ENCODE results near the gene TMEM81.

Gene TMEM81

DNA sequence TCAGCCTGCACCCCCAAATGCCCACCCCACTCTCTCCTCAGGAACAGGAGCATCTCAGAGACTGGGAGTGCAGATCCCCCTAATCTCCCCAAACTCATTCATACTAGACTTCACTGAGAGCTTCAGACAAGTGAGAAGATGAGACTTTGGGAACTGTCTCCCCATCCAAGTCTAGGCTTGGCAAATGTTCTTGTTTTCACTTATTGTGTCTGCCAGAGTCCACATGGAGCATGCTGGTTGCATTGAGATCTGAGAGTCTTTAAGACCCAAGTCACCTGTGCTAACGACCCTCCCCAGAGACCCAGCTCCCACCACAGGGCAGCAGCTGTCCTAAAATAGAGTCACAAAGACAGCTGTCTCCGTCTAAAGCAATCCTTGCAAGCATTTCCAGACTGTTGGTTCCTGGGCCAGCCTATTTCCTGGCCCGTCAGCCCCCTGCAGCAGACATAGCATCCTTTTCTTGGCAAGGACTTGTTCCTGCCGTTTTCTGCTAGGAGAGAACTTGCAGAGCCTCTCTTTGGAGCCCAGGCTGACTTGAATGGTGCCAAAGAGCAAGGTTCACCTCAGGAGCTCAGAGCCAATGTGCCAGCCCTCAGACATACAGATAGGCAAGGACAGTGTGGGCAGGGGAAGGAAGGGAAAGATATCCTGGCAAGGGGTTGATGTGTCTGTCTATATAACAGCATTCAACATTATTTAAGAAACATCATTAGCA, 43.1 kb downstream of the TMEM81 start:
- no peak overlapping the region for H3K27ac ChIP-seq
- DNase-seq (ENCODE audit: low read depth, low spot score) = no peak

DNA sequence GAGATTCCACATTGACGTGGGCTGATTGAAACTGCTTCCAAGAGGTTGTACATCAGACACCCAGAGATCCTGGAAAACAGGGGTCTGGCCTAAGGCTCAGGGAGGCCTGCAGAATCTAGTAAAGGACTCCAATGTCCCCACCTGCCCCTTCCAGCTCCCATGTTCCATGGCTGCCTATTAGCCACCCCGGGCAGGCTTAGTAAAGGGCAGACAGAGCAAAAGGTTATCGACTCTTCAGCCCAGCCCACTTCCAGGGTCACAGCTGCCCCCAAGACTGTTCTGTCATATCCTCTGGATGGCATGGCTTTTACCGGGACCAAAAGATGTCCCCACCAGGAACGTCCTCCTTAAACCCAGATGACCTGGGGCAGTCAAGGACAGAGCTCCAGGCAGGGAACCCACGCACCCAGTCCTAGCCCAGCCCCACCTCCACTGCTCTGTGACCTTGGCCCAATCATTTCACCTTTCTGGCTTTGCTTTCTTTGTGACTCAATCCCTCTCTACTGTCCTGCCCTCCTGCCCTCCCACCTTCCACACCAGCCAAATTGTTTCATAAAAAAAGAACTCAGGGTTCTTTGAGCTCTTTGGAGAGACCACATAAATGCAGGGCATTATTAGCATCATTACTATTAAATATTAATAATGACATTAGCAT, 46.0 kb downstream of the TMEM81 start:
- DNase-seq (ENCODE audit: low read depth, low spot score) = no peak
- H3K27ac ChIP-seq = no peak overlapping the region

DNA sequence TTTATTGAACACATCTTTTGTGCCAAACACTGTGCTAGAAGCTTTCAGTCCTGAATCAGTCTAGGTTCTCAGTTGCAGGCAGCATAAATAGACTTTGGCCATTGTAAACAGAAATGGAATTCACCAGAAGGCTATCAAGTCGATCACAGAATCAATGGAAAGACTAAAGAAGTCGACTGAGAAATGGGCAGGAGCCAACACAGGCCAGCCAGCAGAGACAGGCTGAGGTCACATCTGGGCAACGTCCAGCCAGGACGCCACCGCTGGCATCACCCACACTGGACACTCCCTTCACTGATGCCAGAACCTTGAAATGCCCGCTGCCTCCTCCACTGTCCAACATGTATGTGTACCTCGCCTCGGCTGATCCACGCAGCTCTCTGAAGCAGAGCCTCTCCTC, 46.7 kb downstream of the TMEM81 start:
- no peak overlapping the region for H3K27ac ChIP-seq
- DNase-seq (ENCODE audit: low read depth, low spot score) = no peak
